HS-27A (cell line): ENCODE results near the gene TMEM222.

Experiments
- DNase-seq: peaks from one replicate; pipeline ENCODE4 v3.0.0-alpha.2; 2012; ENCODE audit warnings: low read depth, missing footprints

The TMEM222 gene

GRCh38 chr1:27342391-27342777 is 20.4 kb downstream of the TMEM222 start:
- DNase-seq = no peak

GRCh38 chr1:27342778-27343638 is 21.0 kb downstream of the TMEM222 start:
- DNase-seq = no peak

GRCh38 chr1:27343639-27344025 is 21.7 kb downstream of the TMEM222 start:
- no peak for DNase-seq

GRCh38 chr1:27345272-27345671 is 23.3 kb downstream of the TMEM222 start:
- no peak for DNase-seq

GRCh38 chr1:27346357-27346756 is 24.4 kb downstream of the TMEM222 start:
- DNase-seq = no peak

- no peak for DNase-seq
Measured at GRCh38 chr1:27346991-27347624, 25.1 kb downstream of the TMEM222 start.

GRCh38 chr1:27348861-27349783 is 27.2 kb downstream of the TMEM222 start:
- no peak for DNase-seq

GRCh38 chr1:27349784-27350662 is 28.1 kb downstream of the TMEM222 start:
- no peak for DNase-seq

GRCh38 chr1:27350663-27351540 is 28.9 kb downstream of the TMEM222 start:
- DNase-seq = no peak

GRCh38 chr1:27351541-27352107 is 29.7 kb downstream of the TMEM222 start:
- DNase-seq = no peak

- DNase-seq = no peak
Measured at GRCh38 chr1:27353166-27353565, 31.2 kb downstream of the TMEM222 start.

GRCh38 chr1:27353629-27354028 is 31.7 kb downstream of the TMEM222 start:
- no peak for DNase-seq

- no peak for DNase-seq
Measured at GRCh38 chr1:27355683-27356082, 33.7 kb downstream of the TMEM222 start.

- DNase-seq = no peak
Measured at GRCh38 chr1:27356277-27356618, 34.3 kb downstream of the TMEM222 start.

- DNase-seq = no peak
Measured at GRCh38 chr1:27356619-27357280, 34.8 kb downstream of the TMEM222 start.

GRCh38 chr1:27357281-27358037 is 35.5 kb downstream of the TMEM222 start:
- DNase-seq = no peak

GRCh38 chr1:27358038-27358927 is 36.3 kb downstream of the TMEM222 start:
- no peak for DNase-seq

- no peak for DNase-seq
Measured at GRCh38 chr1:27358928-27359313, 37.0 kb downstream of the TMEM222 start.
